ENCODE data around the gene HSD17B11.
"Not testable (repeated sequence)": the region's sequence is repeated elsewhere in the genome, so short reads cannot be mapped to it uniquely, and the experiment has no call there.

Gene HSD17B11

DNA sequence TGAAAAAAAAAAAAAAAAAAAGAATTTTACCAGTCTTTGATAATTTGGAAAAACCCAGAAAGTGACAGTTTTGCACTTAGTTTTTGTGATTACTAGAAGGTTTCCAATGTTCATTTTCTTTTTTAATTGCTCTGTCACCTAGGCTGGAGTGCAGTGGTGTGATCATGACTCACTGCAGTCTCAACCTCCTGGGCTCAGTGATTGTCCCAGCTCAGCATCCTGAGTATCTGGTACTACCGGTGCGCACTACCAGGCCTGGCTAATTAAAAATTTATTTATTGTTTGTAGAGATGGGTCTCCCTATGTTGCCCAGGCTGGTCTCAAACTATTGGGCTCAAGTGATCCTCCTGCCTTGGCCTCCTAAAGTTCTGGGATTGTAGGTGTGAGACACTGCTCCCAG, 34.7 kb upstream of the HSD17B11 start:
- H3K4me2 ChIP-seq (ENCODE audit: low read length): no peak overlapping the region
- no peak overlapping the region for H3K9ac ChIP-seq (ENCODE audit: low read length)
- H2AFZ ChIP-seq (ENCODE audit: low read length): no peak overlapping the region
- H3K4me3 ChIP-seq (ENCODE audit: low read depth, low read length, poor library complexity, severe bottlenecking): no peak overlapping the region
- peaks cover 64% of the 10 kb centered on the region for H3K79me2 ChIP-seq (ENCODE audit: insufficient read depth, low read length)
- H3K9me3 ChIP-seq (ENCODE audit: low read length): no peaks in the 10 kb centered on the region
- H3K36me3 ChIP-seq (ENCODE audit: insufficient read depth, low read length): no peaks in the 10 kb centered on the region
- no peaks in the 10 kb centered on the region for H3K9me2 ChIP-seq (ENCODE audit: low read depth, low read length)
- no peaks in the 10 kb centered on the region for H3K27me3 ChIP-seq (ENCODE audit: insufficient read depth, low read length)
- H3K27ac ChIP-seq (ENCODE audit: low read depth, low read length, poor library complexity, severe bottlenecking): no peak overlapping the region
- H3K4me1 ChIP-seq (ENCODE audit: insufficient read depth, low read length, severe bottlenecking): peaks cover 45% of the 10 kb centered on the region
- H3F3A ChIP-seq (ENCODE audit: insufficient read depth, low read length): no peaks in the 10 kb centered on the region
- H4K20me1 ChIP-seq (ENCODE audit: insufficient read depth, low read length): no peaks in the 10 kb centered on the region
- no peak for TF ChIP-seq EZH2 (IDR thresholded peaks at IDR 0.05; ENCODE audit: borderline replicate concordance, low read length)
- TF ChIP-seq, protein P1, sequence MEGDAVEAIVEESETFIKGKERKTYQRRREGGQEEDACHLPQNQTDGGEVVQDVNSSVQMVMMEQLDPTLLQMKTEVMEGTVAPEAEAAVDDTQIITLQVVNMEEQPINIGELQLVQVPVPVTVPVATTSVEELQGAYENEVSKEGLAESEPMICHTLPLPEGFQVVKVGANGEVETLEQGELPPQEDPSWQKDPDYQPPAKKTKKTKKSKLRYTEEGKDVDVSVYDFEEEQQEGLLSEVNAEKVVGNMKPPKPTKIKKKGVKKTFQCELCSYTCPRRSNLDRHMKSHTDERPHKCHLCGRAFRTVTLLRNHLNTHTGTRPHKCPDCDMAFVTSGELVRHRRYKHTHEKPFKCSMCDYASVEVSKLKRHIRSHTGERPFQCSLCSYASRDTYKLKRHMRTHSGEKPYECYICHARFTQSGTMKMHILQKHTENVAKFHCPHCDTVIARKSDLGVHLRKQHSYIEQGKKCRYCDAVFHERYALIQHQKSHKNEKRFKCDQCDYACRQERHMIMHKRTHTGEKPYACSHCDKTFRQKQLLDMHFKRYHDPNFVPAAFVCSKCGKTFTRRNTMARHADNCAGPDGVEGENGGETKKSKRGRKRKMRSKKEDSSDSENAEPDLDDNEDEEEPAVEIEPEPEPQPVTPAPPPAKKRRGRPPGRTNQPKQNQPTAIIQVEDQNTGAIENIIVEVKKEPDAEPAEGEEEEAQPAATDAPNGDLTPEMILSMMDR (IDR thresholded peaks at IDR 0.05; ENCODE audit: low read length): no peak

DNA sequence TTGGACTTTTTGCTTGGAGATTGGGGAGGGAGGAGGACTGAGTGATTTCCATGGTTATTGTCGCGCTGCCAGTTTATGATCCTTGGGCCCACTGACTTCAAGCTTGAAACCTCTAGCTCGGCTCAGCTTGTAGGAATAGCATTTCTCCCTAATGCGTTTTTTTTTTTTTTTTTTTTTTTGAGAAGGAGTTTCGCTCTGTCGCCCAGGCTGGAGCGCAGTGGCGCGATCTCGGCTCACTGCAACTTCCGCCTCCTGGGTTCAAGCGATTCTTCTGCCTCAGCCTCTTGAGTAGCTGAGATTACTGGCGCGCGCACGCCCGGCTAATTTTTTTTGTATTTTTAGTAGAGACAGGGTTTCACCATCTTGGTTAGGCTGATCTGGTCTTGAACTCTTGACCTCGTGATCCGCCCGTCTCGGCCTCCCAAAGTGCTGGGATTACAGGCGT, 33.1 kb upstream of the HSD17B11 start:
- not testable (repeated sequence) for H3K36me3 ChIP-seq (ENCODE audit: insufficient read depth, low read length); H3K27me3 ChIP-seq (ENCODE audit: insufficient read depth, low read length); H2AFZ ChIP-seq (ENCODE audit: low read length); H3K9me2 ChIP-seq (ENCODE audit: low read depth, low read length); H3F3A ChIP-seq (ENCODE audit: insufficient read depth, low read length); H4K20me1 ChIP-seq (ENCODE audit: insufficient read depth, low read length); H3K9me3 ChIP-seq (ENCODE audit: low read length)
- H3K9ac ChIP-seq (ENCODE audit: low read length): peak overlapping the region; percentile 72
- peaks cover 48% of the 10 kb centered on the region for H3K79me2 ChIP-seq (ENCODE audit: insufficient read depth, low read length)
- peaks cover 39% of the 10 kb centered on the region for H3K4me1 ChIP-seq (ENCODE audit: insufficient read depth, low read length, severe bottlenecking)
- peak overlapping the region; percentile 62 for H3K27ac ChIP-seq (ENCODE audit: low read depth, low read length, poor library complexity, severe bottlenecking)
- H3K4me2 ChIP-seq (ENCODE audit: low read length): peak overlapping the region; percentile 85
- peak overlapping the region; percentile 70 for H3K4me3 ChIP-seq (ENCODE audit: low read depth, low read length, poor library complexity, severe bottlenecking)

DNA sequence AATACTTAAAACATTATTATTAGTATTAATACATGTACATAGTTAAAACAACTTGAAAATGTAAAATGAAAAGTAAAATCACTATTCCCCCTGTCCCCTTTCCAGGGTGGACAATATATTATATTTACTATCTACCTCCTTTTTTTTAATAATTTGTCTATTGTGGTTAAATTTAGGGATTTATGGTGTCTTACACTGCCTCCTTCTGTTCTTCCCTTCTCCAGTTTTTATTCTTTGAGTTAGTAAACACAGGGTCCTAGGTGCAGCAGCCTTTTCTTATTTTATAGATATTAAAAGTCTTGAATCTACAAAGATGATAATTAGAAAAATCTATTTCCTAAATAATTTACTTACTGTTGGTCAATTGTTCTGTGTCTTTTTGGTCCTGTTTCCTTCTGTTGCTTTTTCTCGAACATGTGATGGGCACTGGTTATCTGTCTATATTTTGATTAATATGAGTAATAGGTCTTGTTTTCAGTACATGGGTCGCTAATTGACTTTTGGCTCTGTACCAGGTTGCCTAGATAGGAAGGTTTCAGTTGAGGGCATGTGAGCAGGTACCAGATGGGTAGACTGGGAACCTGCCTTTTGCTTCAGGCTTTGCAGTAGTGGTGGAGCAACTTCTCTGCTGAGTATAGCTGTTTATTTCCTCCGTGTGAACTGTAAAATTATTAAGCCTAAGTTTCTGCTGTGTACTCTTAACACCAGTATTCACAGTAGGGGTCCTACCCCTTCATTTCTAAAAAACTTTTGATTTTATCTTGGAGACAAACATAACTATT, 32.5 kb upstream of the HSD17B11 start:
- Histone ChIP-seq H4K20me1 (ENCODE audit: insufficient read depth, low read length) (no peaks in the 10 kb centered on the region), H3K36me3 (ENCODE audit: insufficient read depth, low read length) (no peaks in the 10 kb centered on the region), H3K9me2 (ENCODE audit: low read depth, low read length) (no peaks in the 10 kb centered on the region), H3K9me3 (ENCODE audit: low read length) (no peaks in the 10 kb centered on the region), H3K27ac (ENCODE audit: low read depth, low read length, poor library complexity, severe bottlenecking) (peak overlapping the region; percentile 62), H3K27me3 (ENCODE audit: insufficient read depth, low read length) (no peaks in the 10 kb centered on the region), H3K4me1 (ENCODE audit: insufficient read depth, low read length, severe bottlenecking) (peaks cover 39% of the 10 kb centered on the region), H3K79me2 (ENCODE audit: insufficient read depth, low read length) (peaks cover 42% of the 10 kb centered on the region), H3K9ac (ENCODE audit: low read length) (peak overlapping the region; percentile 72), H3F3A (ENCODE audit: insufficient read depth, low read length) (no peaks in the 10 kb centered on the region), H3K4me2 (ENCODE audit: low read length) (peak overlapping the region; percentile 85), H3K4me3 (ENCODE audit: low read depth, low read length, poor library complexity, severe bottlenecking) (peak overlapping the region; percentile 70), H2AFZ (ENCODE audit: low read length) (no peak overlapping the region)
- no peak for TF ChIP-seq EZH2 (IDR thresholded peaks at IDR 0.05; ENCODE audit: borderline replicate concordance, low read length)
- TF ChIP-seq, protein P1 (IDR thresholded peaks at IDR 0.05; ENCODE audit: low read length): no peak
